Activated CD8-positive, alpha-beta memory T cell treated with anti-CD3 and anti-CD28 coated beads, Interleukin-2, amount 10 ng/mL, durations not matched to agents 7 days and 5 days (primary cell): Measurements from ENCODE around the gene BMS1. TPM values are rescaled to one million over a fixed set of nuclear protein-coding genes. Genes with fewer than 3 reads are reported as not detected.
"Not testable (repeated sequence)": the region's sequence is repeated elsewhere in the genome, so short reads cannot be mapped to it uniquely, and the experiment has no call there.

ENCODE experiments used
- ATAC-seq: fragments of 150-1000 bp; cut with Tn5 transposase; one replicate; pipeline ENCODE4 v1.10.0; 2021; ENCODE audit warnings: moderate library complexity
- CTCF ChIA-PET: fragments of 350-600 bp; sonication (Branson Sonifier 250); formaldehyde crosslinking; loops from one replicate; lab custom pipeline; 2021; ENCODE audit warnings: antibody characterized with exemption; lab: Charles Lee
- DNase-seq: peaks from one replicate; pipeline ENCODE4 v3.0.0-alpha.2; 2020
- H3K27ac Mint-ChIP-seq: one replicate; pipeline ENCODE4 v1.8.0; 2021; ENCODE audit warnings: mild to moderate bottlenecking, mixed read lengths
- H3K27me3 Mint-ChIP-seq: one replicate; pipeline ENCODE4 v1.8.0; 2021; ENCODE audit warnings: mixed read lengths
- H3K36me3 Mint-ChIP-seq: one replicate; pipeline ENCODE4 v1.8.0; 2021; ENCODE audit warnings: mild to moderate bottlenecking, mixed read lengths
- H3K4me1 Mint-ChIP-seq: one replicate; pipeline ENCODE4 v1.8.0; 2021; ENCODE audit warnings: mixed read lengths
- H3K4me3 Mint-ChIP-seq: one replicate; pipeline ENCODE4 v1.8.0; 2021; ENCODE audit warnings: mild to moderate bottlenecking, moderate library complexity, mixed read lengths
- H3K9me3 Mint-ChIP-seq: one replicate; pipeline ENCODE4 v1.8.0; 2022; ENCODE audit warnings: low read depth, mixed read lengths
- total RNA-seq, 2 experiments: library from RNA; stranded (reverse); gene quantifications; one replicate each; pipeline ENCODE4 v1.2.3, GENCODE V29; 2021

Gene BMS1
- total RNA-seq, 2 experiments from 2014 or later, result 17.4 to 24.0 TPM

DNA sequence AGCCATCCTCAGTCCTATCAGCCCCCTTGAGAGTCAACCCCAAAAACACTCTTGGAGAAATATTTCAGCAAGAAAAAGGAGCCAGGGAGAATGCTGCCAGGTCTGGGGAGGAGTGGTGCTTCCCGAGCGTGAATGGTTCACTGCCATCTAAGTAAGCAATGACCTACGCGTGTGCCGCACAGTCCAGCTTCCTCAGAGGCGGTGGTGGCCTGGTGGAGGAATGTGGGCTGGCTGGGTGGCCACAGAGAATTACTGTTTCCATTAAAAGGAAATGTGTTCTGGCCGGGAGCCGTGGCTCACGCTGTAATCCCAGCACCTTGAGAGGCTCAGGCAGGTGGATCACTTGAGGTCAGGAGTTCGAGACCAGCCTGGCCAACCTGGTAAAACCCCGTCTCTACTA lies 77.4 kb downstream of the BMS1 start:
- DNase-seq, H3K9me3 Mint-ChIP-seq, H3K27ac Mint-ChIP-seq, H3K4me3 Mint-ChIP-seq, H3K36me3 Mint-ChIP-seq, ATAC-seq, H3K4me1 Mint-ChIP-seq, CTCF ChIA-PET: not testable (repeated sequence)
- peaks cover 39% of the 10 kb centered on the region for H3K27me3 Mint-ChIP-seq

DNA sequence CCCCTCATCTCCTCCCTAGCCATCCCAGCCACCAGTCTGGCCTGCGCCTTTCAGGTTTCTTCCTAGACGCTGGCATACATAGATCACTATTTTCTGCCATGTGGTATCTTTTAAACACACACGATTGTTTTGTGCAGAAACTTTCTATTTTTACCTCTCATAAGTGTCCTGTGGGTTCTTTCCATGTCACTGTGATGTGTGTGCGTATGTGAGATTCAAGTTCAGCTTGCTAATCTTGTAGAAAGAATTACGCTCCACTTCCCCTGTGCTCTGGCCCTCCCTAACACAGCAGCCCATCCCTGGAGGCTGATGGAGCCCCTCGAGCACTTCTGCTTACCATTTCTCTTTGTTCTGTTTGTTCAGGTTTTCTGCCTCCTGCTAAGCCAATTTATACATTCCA lies 80.2 kb downstream of the BMS1 start:
- H3K4me3 Mint-ChIP-seq, CTCF ChIA-PET, DNase-seq: not testable (repeated sequence)

DNA sequence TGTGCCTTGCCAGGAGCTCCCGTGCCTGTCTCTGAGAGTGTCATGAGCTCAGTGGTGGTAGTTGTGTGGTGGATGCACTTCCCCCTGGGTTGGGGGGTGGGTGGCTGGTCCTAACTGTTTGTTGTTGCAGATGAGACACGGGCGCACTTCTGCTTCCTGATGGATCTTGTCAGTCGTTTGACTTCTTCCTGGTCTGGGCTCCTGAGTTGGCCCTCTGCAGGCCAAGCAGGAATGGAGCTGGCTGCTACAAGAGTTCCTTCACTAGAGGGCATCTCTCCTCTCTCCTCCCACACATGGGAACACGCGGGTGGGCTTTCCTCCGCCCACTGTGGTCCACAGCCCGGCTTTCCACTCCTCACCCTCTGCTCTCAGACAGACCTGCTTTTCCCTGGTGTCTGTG lies 82.0 kb downstream of the BMS1 start:
- ATAC-seq (no peak), DNase-seq (no peak)
- peaks cover 45% of the 10 kb centered on the region for H3K27me3 Mint-ChIP-seq
- no peak overlapping the region for H3K27ac Mint-ChIP-seq
- no peak overlapping the region for H3K4me3 Mint-ChIP-seq
- no peaks in the 10 kb centered on the region for H3K36me3 Mint-ChIP-seq
- peaks cover 5% of the 10 kb centered on the region for H3K4me1 Mint-ChIP-seq
- CTCF ChIA-PET, result interaction anchor here (1.3 to 1.5 kb wide), 2 partner anchors 241 to 256 kb away, joined by 3 to 7 read pairs; no protein-coding TSS in a partner anchor
- H3K9me3 Mint-ChIP-seq, result no peaks in the 10 kb centered on the region

More for the DNA sequence above, 80.2 kb downstream of the BMS1 start:
- H3K36me3 Mint-ChIP-seq, H3K9me3 Mint-ChIP-seq, H3K4me1 Mint-ChIP-seq, ATAC-seq, H3K27ac Mint-ChIP-seq: not testable (repeated sequence)
- peaks cover 45% of the 10 kb centered on the region for H3K27me3 Mint-ChIP-seq

DNA sequence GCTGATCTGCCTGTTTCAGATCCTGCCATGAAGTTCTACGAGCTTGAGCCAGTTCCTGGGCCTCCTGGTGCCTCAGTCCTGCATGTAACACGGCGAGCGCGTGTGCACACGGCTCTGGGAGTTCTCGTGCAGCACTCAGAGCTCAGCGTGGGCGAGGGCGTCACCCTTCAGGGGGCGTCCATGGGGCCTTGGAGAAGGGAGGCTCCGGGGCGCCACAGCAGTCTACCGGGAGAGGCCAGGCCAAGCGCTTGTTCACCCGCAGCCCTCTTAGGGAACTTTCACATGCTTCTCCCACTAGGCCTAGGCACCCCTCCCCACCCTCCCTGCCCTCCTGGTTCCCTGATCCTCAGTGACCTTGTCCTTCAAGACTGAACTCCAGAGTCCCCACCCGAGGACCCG lies 83.1 kb downstream of the BMS1 start:
- no peak overlapping the region for H3K4me3 Mint-ChIP-seq
- H3K4me1 Mint-ChIP-seq, result peaks cover 5% of the 10 kb centered on the region
- no peak overlapping the region for H3K27ac Mint-ChIP-seq
- H3K27me3 Mint-ChIP-seq, result peaks cover 45% of the 10 kb centered on the region
- H3K36me3 Mint-ChIP-seq, result no peaks in the 10 kb centered on the region
- no peak for DNase-seq
- ATAC-seq, result no peak
- CTCF ChIA-PET, result interaction anchor here (1.9 kb wide), 1 partner anchor 239 kb away, joined by 5 read pairs; no protein-coding TSS in a partner anchor
- H3K9me3 Mint-ChIP-seq, result no peaks in the 10 kb centered on the region

DNA sequence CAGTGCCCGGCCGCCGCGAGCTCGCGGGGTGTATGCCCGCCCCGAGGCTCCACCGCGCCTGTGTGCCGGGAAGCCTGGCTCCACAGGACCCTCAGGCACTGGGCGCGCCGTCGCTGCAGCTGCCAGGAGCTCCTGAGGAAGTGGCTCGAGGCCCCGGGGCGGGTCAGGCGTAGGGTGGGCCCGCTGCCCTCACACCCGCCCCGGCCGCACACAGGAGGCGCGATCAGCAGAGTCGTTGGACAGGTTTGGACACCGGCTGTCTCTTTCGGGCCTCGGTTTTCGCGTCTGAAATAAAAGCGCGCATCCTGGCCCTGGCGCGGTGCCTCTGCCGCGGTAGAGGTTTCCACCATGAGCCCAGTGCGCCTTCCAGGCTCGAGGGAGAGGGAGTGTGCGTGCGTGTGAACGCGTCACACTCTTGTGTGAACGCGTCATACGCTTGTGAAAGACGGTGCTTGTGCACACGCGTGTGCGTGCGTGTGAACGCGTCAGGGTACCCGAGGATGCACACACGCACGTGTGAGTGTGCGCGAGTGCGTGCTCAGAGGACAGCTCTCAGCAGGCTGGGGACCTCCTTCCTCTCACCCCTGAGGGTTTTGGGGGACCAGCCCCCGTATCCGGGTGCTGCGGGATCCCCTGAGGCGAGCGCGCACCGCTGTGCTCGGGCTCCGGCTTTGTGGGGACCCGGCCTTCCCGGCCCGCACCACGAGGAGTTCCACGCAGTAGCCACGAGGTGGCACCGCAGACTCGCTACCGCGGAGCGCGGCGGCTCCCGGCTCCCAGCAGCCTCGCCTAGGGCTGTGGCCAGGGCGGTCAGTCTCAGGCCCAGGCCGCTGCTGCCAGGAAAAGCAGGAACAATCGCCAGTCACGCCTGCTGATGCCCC lies 83.8 kb downstream of the BMS1 start:
- Mint-ChIP-seq H3K36me3 (no peaks in the 10 kb centered on the region), H3K4me3 (peak overlapping the region; percentile 45), H3K27me3 (peaks cover 44% of the 10 kb centered on the region), H3K4me1 (peaks cover 5% of the 10 kb centered on the region), H3K27ac (no peak overlapping the region), H3K9me3 (no peaks in the 10 kb centered on the region)
- ATAC-seq (peak; percentile 91), DNase-seq (peak; percentile 50)
- CTCF ChIA-PET, result interaction anchor here (1.9 kb wide), 1 partner anchor 239 kb away, joined by 5 read pairs; no protein-coding TSS in a partner anchor

DNA sequence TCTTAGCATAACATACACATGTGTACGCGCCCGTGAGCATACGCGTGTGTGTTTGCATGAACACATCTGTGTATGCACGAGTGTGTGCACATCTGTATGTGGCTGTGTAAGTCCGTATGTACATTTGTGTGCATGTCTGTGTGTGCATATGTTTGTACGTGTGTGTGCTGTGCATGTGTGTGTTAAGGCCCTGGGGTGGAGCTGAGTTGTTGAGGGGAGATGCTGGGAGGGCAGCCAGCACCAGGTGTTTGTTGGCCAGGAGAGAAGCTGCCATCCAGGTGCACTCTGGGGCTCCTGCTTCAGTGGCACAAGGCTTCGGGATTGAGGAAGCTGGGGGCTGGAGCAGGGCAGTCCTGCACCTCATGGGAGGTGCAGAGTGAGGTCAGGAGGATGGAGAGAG lies 85.0 kb downstream of the BMS1 start:
- H3K4me3 Mint-ChIP-seq, result no peak overlapping the region
- CTCF ChIA-PET, result interaction anchor here (1.1 to 1.9 kb wide), 2 partner anchors 237 to 238 kb away, joined by 3 to 5 read pairs; no protein-coding TSS in a partner anchor
- H3K9me3 Mint-ChIP-seq, result no peaks in the 10 kb centered on the region
- peaks cover 5% of the 10 kb centered on the region for H3K4me1 Mint-ChIP-seq
- no peaks in the 10 kb centered on the region for H3K36me3 Mint-ChIP-seq
- ATAC-seq (no peak), DNase-seq (no peak)
- H3K27me3 Mint-ChIP-seq, result peaks cover 37% of the 10 kb centered on the region
- H3K27ac Mint-ChIP-seq, result no peak overlapping the region

DNA sequence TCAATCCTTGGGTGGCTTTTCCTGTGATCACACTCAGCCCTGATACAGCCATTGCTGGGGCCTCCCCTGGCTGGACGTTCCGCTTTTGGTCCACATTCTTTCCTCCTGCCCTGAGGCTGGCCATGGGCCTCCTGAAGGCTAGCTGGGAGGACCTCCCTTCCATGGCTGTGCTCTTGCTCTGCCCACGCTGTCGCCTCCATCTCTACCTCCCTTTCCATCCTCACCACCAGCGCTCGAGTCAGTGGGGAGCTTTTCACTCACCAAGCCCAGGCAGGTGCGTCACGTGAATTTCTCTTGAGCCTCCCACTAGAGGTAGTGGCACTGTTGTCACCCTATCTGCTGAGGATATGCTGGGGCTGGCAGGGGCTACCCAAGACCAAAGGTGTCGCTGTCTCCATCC lies 85.9 kb downstream of the BMS1 start:
- Mint-ChIP-seq H3K9me3 (no peaks in the 10 kb centered on the region), H3K4me3 (no peak overlapping the region), H3K36me3 (no peaks in the 10 kb centered on the region), H3K4me1 (peaks cover 5% of the 10 kb centered on the region), H3K27me3 (peaks cover 31% of the 10 kb centered on the region), H3K27ac (no peak overlapping the region)
- DNase-seq, result no peak
- CTCF ChIA-PET, result interaction anchor here (1.1 kb wide), 1 partner anchor 236 kb away, joined by 3 read pairs; no protein-coding TSS in a partner anchor
- no peak for ATAC-seq

DNA sequence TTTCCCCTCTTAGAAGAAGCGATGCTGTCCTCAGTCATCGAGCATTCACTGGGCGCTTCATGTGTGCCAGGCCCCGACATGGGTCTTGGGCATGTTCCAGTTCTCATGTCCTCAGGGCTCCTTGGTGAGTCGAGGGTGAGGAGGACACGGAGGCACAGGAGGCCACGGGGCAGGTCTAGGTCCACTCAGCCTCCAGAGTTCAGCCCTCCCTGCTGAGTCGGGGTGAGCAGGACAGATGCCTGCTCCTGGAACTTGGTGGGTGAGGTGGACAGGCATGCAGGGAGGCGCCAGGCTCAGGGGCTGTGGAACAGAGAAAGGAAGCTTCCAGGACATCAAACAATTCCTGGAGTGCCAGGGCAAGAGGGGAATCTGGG lies 87.4 kb downstream of the BMS1 start:
- DNase-seq, result no peak
- no peaks in the 10 kb centered on the region for H3K36me3 Mint-ChIP-seq
- no peak overlapping the region for H3K4me3 Mint-ChIP-seq
- H3K4me1 Mint-ChIP-seq, result peaks cover 5% of the 10 kb centered on the region
- CTCF ChIA-PET, result no interaction called here
- peaks cover 20% of the 10 kb centered on the region for H3K27me3 Mint-ChIP-seq
- no peaks in the 10 kb centered on the region for H3K9me3 Mint-ChIP-seq
- no peak for ATAC-seq
- no peak overlapping the region for H3K27ac Mint-ChIP-seq

DNA sequence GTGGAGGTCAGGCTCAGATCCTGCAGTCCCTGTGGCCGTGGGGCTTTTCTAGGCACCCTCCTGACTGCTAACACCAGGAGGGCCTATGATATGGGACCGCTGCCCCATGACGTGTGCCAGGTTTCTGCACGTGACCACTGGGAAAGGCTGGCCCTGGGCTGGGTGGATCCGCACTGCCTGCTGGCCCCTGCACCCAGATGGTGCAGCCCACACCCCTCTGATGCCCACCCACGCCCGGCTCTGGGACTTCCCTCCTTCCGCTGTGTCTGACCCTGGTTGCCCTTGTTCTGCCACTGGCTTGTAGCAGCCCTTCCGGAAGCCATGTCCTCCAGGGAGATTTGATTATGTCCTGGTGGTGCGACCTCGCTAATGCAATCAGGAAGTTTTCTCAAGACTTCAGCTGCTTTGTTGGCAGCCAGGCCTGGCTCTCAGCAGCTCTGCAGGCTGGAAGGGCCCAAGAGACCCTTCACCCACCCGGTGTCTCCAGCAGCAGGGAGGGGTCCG lies 88.6 kb downstream of the BMS1 start:
- CTCF ChIA-PET, DNase-seq, H3K36me3 Mint-ChIP-seq, H3K9me3 Mint-ChIP-seq, H3K4me1 Mint-ChIP-seq, H3K27ac Mint-ChIP-seq, H3K4me3 Mint-ChIP-seq, ATAC-seq: not testable (repeated sequence)
- H3K27me3 Mint-ChIP-seq, result peaks cover 12% of the 10 kb centered on the region

DNA sequence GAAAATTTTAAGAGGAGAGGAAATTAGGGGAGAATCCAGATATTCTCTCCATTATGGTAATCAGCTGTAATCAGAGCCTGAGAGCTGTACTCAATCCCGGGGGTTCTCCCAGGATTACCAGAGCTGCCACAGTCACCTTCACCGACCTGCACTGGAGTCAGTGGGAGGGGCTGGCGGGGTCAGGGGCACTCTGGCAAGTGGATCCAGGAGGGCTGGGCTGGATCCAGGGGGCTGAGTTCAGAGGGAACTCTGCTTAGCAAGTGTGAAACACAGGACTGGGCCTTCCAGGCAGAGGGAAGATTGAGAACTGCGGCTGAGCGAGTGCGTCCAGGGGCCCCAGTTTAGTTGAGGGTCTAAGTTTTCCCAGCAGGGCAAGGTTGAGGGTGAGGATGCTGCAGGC lies 89.2 kb downstream of the BMS1 start:
- CTCF ChIA-PET, result no interaction called here
- H3K9me3 Mint-ChIP-seq, result no peaks in the 10 kb centered on the region
- no peak overlapping the region for H3K27ac Mint-ChIP-seq
- no peak for DNase-seq
- no peak overlapping the region for H3K4me3 Mint-ChIP-seq
- no peaks in the 10 kb centered on the region for H3K36me3 Mint-ChIP-seq
- ATAC-seq, result no peak
- H3K27me3 Mint-ChIP-seq, result peaks cover 8% of the 10 kb centered on the region
- peaks cover 2% of the 10 kb centered on the region for H3K4me1 Mint-ChIP-seq

DNA sequence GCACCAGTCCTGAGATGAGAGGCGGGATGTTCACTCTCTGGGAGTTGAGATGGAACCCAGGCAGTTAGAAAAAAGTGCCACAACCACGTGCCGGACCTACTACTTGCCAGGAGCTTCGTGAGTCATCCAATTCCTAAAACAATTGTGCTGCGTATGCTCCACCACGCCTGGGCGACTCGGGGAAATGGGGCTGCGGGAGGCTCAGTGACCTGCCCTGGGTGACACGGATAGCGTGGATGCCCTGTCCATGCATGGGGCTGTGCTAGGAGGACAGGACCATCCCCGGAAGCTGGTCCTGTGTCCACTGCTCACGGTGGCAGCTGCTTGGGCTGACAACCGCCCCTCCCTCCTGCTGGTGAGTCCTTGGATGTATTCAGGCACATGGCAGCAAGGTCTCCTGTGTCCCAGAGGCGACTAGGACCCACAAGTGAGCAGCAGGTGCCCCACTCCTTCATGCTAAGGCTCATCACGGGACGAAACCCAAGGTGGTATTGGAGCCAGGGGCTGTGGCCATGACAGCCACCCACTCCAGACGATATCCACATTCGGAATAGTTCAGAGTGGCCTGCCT lies 90.4 kb downstream of the BMS1 start:
- Mint-ChIP-seq H3K27ac (no peak overlapping the region), H3K4me1 (no peaks in the 10 kb centered on the region)
- no peak for DNase-seq

DNA sequence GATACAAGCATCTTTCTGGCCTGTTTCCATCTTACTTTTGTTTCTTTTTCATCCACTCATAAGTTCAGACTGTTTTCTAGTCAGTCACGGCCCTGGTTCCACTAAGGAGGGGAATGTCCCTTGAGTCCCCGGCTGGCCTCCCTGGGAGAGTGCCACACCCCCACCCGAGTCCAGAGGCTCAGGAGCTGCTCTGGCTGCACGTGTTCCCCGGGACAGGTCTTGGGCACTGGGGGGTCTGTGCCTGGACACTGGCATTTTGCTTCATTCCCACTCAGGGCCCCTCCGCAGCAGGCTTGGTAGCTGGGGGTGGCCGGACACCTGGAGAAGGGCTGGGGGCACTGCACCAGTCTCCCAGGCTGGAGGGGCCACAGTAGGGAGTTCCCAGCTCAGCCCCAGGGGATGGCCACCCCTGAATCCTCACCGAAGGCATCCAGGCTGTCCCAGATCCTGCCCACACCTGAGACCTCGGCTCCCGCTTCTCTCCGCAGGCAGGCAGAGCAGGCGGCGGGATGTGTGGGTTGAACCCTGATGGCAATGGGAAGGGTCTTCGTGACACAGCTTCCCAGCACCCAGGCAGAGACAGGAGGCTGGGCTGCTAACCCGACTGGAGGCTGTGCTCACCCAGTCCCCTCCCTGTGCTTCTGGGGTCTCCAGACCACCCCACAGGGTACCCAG lies 92.3 kb downstream of the BMS1 start:
- no peaks in the 10 kb centered on the region for H3K4me1 Mint-ChIP-seq
- DNase-seq, result no peak
- no peaks in the 10 kb centered on the region for H3K9me3 Mint-ChIP-seq
- H3K27ac Mint-ChIP-seq, result no peak overlapping the region
- H3K36me3 Mint-ChIP-seq, result no peaks in the 10 kb centered on the region
- ATAC-seq, result no peak
- no peaks in the 10 kb centered on the region for H3K27me3 Mint-ChIP-seq
- CTCF ChIA-PET, result no interaction called here
- no peak overlapping the region for H3K4me3 Mint-ChIP-seq

More for the DNA sequence above, 90.4 kb downstream of the BMS1 start:
- Mint-ChIP-seq H3K9me3 (no peaks in the 10 kb centered on the region), H3K36me3 (no peaks in the 10 kb centered on the region), H3K4me3 (no peak overlapping the region), H3K27me3 (no peaks in the 10 kb centered on the region)
- CTCF ChIA-PET, result no interaction called here
- no peak for ATAC-seq

DNA sequence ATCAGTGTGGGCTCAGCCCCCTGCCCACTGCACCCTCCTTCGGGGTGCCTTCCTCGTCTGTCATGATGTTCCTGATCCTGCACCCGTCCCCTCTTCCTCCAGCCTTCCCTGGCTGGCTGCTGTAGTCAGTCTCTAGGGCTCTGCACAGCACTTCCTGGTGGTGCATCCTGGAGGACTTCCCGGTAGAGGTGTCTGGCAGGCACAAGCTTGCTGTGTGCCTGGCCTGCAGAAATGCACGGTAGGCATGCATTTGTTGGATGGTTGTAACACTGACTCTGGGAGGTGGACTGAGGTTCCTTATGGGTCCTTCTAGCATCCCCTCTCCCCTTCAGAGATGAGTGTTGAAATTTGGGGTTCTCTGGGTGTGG lies 92.8 kb downstream of the BMS1 start:
- DNase-seq (no peak), ATAC-seq (no peak)
- no peaks in the 10 kb centered on the region for H3K9me3 Mint-ChIP-seq
- no peak overlapping the region for H3K27ac Mint-ChIP-seq
- no peaks in the 10 kb centered on the region for H3K36me3 Mint-ChIP-seq
- no peaks in the 10 kb centered on the region for H3K27me3 Mint-ChIP-seq
- CTCF ChIA-PET, result no interaction called here
- H3K4me3 Mint-ChIP-seq, result no peak overlapping the region
- H3K4me1 Mint-ChIP-seq, result no peaks in the 10 kb centered on the region
